ENCODE measurements around the gene PARP15.

The PARP15 gene

GRCh38 chr3:122576174-122576940, 1.1 kb upstream of the PARP15 start:
- DNase-seq, result peak; percentile 35

DNA sequence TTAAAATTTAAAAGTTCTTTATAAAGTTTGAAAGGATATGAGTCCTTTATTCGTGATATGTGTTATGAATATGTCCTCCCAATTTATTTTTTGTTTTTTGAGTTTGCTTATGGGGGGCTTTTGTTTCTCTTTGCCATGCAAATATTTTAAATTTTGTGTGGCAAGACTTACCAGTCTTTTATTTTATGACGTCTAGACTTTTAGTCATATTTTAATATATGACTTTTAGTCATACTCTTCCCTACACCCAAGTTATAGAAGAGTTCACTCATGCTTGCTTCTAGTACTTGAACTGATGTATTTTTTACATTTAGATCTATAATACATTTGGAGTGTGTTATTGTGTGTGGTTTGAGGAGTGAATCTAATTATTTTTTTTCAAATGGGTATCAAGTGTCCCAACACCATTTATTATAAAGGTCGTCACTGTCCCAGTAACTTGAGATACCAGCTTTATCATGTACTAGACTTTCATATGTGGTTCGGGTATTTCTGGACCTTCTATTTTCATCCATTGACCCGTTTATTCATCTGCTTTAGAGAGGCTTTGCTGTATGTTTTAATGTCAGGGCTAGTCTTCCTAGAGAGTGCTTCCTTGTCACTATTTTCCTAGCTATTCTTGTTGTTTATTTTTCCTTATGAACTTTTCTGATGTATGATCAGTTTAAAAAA, 755 bp downstream of the PARP15 start:
- no peak for DNase-seq

DNA sequence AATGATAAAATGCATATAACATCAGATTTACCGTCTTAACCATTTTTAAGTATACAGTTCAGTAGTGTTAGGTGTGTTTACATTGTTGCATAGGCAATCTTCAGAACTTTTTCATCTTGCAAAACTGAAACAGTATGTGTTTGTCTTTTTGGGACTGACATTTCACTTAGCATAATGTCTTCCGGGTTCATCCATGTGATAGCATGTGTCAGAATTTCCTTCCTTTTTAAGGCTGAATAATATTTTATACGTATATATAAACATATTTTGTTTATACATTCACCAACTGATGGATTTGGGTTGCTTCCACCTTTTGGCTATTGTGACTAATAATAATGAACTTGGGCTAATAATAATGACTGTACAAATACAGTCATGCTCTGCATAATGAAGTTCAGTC, 3.0 kb downstream of the PARP15 start:
- no peak for DNase-seq

GRCh38 chr3:122581622-122582021, 4.2 kb downstream of the PARP15 start:
- no peak for DNase-seq

DNA sequence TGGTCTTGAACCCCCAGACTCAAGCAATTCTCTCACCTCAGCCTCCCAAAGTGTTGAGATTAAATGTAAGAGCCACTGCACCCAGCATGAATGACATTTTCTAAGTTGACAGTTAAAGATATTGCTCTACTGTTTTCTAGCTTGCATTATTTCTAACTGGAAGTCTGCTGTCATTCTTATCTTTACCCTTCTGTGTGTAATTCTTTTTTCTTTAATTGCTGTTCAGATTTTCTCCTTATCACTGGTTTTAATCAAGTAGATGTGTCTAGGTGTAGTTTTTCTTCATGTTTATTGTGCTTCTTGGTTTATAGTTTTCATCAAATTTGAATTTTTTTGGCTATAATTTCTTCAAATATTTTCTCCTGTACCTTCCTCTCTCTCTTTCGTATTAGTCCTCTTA, 4.9 kb downstream of the PARP15 start:
- DNase-seq, result no peak

- DNase-seq, result no peak
Observed at GRCh38 chr3:122586098-122586497, 8.6 kb downstream of the PARP15 start.

DNA sequence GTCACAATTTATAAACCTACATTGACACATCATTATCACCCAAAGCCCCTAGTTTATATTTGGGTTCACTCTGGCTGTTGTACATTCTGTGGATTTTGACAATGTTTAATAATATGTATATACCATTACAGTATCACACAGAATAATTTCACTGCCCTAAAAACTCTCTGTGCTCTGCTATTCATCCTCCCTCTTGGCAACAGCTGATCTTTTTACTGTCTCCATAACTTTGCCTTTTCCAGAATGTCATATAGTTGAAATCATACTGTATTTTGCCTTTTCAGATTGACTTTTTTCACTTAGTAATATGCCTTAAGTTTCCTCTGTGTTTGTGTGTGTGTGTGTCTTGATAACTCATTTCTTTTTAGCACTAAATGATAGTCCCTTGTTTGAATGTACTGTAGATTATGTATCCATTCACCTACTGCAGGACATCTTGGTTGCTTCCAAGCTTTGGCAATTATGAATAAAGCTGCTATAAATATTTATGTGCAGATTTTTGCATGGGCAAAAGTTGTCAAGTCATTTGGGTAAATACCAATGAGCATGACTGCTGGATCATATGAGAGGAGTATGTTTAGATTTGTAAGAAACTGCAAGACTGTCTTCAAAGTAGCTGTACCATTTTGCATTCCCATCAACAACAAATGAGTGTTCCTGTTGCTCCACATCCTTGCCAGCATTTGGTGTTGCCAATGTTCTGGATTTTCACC, 9.5 kb downstream of the PARP15 start:
- no peak for DNase-seq

GRCh38 chr3:122587572-122587971, 10.1 kb downstream of the PARP15 start:
- DNase-seq, result no peak

DNA sequence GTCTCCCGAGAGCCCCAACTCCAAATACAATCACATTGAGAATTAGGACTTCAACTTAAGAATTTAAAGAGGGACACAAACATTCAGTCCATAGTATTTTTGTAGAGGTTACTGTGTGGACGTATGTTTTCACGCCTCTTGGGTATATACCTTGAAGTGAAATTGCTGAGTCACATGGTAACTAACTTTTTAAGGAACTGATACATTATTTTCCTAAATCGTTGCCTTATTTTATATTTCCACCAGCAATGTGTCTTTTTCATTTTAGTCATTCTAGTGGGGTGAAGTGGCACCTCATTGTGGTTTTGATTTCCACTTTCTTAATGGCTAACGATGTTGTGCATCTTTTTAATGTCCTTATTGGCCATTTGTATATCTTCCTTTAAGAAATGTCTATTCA, 11.8 kb downstream of the PARP15 start:
- DNase-seq, result no peak

DNA sequence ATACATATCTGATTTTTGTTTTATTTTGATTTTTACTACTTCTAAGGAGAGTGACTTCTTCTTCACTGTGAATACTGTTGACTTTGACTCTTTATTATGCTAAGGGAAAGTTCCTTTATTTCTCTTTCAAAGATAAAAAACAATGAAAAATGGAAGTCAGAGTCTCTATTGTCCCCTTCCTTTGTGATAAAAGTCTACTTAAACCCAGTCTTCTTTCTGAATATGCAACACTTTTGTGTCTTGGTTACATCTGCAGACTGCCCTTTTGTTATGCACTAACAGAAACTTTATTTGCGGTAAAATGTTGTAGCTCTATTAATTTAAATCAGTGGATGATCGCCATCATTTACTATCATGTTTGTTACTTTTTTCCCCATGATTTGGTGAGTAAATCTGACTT, 13.2 kb downstream of the PARP15 start:
- DNase-seq, result no peak

GRCh38 chr3:122594025-122594424, 16.6 kb downstream of the PARP15 start:
- no peak for DNase-seq

GRCh38 chr3:122598151-122598550, 20.7 kb downstream of the PARP15 start:
- no peak for DNase-seq

DNA sequence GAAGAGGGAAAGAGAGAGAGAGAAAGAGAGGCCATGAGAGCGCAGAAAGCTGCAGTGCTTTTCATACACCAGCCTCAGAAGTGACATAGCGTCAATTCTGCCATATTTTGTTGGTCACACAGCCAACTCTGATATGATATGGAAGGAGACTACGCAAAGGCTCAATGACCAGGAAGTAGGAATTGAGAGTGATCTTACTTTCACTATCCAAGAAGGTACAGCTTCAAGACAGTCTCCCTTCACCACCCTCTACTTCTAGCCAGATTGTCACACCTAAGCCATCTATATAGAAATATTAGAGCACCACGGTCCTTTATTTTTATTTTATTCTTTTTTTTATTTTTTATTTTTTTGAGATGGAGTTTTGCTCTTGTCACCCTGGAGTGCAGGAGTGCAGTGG, 21.1 kb downstream of the PARP15 start:
- DNase-seq, result no peak

- DNase-seq, result no peak
Observed at GRCh38 chr3:122602011-122602710, 24.7 kb downstream of the PARP15 start.

DNA sequence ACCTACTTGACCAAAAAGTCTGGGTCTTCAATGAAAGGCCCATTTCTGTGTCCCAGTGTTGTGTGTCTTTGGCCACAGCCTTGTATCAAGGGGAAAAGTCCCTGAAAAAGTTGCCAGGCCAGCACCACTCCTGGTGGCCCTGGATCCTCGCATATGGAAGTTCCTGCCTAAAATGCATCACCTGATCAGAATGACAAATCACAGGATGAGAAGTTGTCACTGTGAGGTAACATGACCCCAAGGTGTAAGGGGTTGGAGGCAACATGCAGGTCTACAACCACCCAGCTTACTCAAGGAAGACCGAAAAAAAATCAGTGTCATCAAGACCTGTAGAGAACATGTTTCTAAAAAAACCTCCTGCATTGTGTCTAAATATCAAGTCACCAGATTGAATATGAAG, 25.6 kb downstream of the PARP15 start:
- DNase-seq, result no peak

DNA sequence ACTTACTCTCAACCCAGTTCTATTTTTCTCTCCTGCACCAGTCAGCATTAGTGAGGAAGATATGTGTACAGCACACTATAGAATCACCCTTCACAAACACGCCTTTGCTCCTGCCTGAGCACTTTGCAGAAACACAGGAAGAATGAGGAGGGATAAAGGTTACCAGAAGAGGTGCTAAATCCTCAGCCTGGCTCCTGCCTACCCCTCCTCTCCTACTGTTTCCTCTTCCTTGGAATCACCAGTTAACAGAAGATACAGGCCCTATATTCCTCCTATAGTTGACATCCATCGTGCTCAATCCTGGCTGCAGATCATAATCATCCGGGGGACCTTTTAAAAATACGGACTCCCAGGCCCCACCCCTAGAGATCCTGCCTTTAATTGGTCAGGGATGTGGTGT, 28.9 kb downstream of the PARP15 start:
- DNase-seq, result no peak

DNA sequence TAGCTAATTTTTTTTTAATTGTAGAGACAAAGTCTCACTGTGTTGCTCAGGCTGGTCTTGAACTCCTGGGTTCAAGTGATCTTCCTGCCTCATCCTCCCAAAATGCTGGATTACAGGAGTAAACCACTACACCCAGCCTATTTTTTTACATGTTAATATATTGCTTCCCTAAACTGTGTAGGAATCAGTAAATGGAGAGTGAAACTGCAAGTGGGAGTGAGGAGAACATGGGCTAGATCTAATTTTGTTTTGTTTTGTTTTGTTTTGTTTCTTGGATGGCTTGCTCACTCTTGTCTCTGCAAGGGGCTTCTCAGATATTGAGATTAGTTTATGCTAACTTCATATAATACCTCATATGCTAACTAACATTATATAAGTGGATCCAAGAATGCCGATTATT, 31.5 kb downstream of the PARP15 start:
- no peak for DNase-seq

DNA sequence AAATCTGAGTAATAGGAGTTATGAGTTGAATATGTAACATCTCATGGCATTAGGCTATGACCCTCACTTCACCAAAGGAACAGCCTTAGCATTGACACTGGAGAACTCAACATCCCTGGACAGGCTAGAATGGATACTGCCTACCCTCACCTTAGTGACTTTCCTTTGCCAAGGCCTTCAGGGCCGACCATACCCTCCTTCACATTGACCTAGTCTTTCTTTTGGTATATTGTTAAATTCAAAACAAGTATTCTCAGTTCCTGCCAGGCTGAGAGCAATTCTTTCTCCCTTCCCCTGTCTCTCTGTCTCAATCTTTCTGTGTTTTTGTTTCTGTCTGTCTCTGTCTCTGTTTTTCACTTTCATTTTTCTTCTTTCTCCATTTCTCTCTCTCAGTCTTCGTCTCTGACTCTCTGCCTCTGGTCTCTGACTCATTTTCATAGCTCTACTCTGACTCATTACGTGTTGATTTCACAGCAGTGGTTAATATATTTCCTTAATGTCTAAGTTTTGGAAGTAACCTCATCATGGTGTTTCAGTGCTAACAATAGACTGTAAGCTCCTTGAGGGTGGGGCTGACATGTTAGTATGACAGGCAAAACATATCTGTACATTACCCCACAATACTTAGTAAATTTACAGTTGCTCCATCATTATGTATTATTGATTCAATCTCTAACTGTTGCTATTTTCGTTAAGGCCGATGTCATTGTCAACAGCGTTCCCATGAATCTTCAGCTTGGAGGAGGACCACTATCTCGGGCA, 32.5 kb downstream of the PARP15 start:
- peak; percentile 27 for DNase-seq

- no peak for DNase-seq
Observed at GRCh38 chr3:122612696-122613095, 35.2 kb downstream of the PARP15 start.

- no peak for DNase-seq
Observed at GRCh38 chr3:122615303-122615702, 37.9 kb downstream of the PARP15 start.

- no peak for DNase-seq
Observed at GRCh38 chr3:122618614-122619013, 41.2 kb downstream of the PARP15 start.

- no peak for DNase-seq
Observed at GRCh38 chr3:122619040-122619439, 41.6 kb downstream of the PARP15 start.

DNA sequence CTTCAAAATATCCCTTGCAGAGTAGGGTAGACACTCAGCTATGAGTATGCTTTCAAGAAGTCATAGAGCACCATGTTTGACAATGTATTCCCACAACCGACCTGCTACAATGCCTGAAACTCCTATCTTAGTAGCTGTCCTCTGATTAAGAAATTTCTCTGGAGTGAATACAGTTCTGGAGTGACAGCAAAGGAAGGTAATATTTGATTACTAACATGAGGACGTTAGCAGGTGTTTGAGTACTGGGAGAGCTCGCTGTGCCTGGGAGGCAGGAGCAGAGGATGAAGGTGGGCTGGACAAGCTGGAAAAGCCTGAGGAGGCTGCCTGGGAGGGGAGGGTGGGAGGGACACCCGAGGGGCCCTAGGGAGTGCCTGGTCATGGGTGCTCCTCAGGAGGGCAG, 42.9 kb downstream of the PARP15 start:
- no peak for DNase-seq
